IPS DF 19.7 (cell line): ENCODE measurements around the gene KIAA1958.
"Not testable (repeated sequence)": the region's sequence is repeated elsewhere in the genome, so short reads cannot be mapped to it uniquely, and the experiment has no call there.

Source experiments
- DNase-seq: peaks from one replicate; pipeline ENCODE4 v3.0.0-alpha.2; 2013; ENCODE audit warnings: low read depth, low spot score

The KIAA1958 gene

GRCh38 chr9:112555101-112555643 is 68.5 kb downstream of the KIAA1958 start:
- no peak for DNase-seq

- no peak for DNase-seq
Observed at GRCh38 chr9:112555844-112556482, 69.3 kb downstream of the KIAA1958 start.

- DNase-seq = no peak
Observed at GRCh38 chr9:112556497-112557442, 70.1 kb downstream of the KIAA1958 start.

GRCh38 chr9:112558476-112558875 is 71.8 kb downstream of the KIAA1958 start:
- no peak for DNase-seq

- no peak for DNase-seq
Observed at GRCh38 chr9:112558978-112559377, 72.4 kb downstream of the KIAA1958 start.

GRCh38 chr9:112559629-112560413 is 73.2 kb downstream of the KIAA1958 start:
- no peak for DNase-seq

GRCh38 chr9:112562235-112562958 is 75.8 kb downstream of the KIAA1958 start:
- DNase-seq = no peak

- DNase-seq = no peak
Observed at GRCh38 chr9:112569186-112569585, 82.6 kb downstream of the KIAA1958 start.

- no peak for DNase-seq
Observed at GRCh38 chr9:112570671-112571167, 84.1 kb downstream of the KIAA1958 start.

GRCh38 chr9:112571624-112572355 is 85.2 kb downstream of the KIAA1958 start:
- no peak for DNase-seq

- no peak for DNase-seq
Observed at GRCh38 chr9:112572416-112572815, 85.8 kb downstream of the KIAA1958 start.

GRCh38 chr9:112574008-112574407 is 87.4 kb downstream of the KIAA1958 start:
- no peak for DNase-seq

- no peak for DNase-seq
Observed at GRCh38 chr9:112575107-112575506, 88.5 kb downstream of the KIAA1958 start.

- no peak for DNase-seq
Observed at GRCh38 chr9:112581469-112582176, 95.0 kb downstream of the KIAA1958 start.

GRCh38 chr9:112582371-112583262 is 96.0 kb downstream of the KIAA1958 start:
- DNase-seq = peak; percentile 48

GRCh38 chr9:112586599-112587155 is 100.0 kb downstream of the KIAA1958 start:
- no peak for DNase-seq

GRCh38 chr9:112591875-112592274 is 105.2 kb downstream of the KIAA1958 start:
- DNase-seq = not testable (repeated sequence)

GRCh38 chr9:112599732-112600131 is 113.1 kb downstream of the KIAA1958 start:
- no peak for DNase-seq
